Fibroblast of skin of back (primary cell): Measurements from ENCODE around the gene UBP1. TPM values are rescaled to one million over a fixed set of nuclear protein-coding genes. Genes with fewer than 3 reads are reported as not detected.
"Not testable (repeated sequence)": the region's sequence is repeated elsewhere in the genome, so short reads cannot be mapped to it uniquely, and the experiment has no call there.

ENCODE experiments used
- DNase-seq: peaks from one replicate; pipeline ENCODE4 v3.0.0-alpha.2; 2013
- polyA plus RNA-seq, 2 experiments: library from polyadenylated mRNA; unstranded; fragments of 120-200 nt; gene quantifications; one replicate each; pipeline ENCODE4 v1.2.1, GENCODE V29; 2013; ENCODE audit not compliant: insufficient read length in 2 of 2

Gene UBP1, protein sequence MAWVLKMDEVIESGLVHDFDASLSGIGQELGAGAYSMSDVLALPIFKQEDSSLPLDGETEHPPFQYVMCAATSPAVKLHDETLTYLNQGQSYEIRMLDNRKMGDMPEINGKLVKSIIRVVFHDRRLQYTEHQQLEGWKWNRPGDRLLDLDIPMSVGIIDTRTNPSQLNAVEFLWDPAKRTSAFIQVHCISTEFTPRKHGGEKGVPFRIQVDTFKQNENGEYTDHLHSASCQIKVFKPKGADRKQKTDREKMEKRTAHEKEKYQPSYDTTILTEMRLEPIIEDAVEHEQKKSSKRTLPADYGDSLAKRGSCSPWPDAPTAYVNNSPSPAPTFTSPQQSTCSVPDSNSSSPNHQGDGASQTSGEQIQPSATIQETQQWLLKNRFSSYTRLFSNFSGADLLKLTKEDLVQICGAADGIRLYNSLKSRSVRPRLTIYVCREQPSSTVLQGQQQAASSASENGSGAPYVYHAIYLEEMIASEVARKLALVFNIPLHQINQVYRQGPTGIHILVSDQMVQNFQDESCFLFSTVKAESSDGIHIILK
- polyA plus RNA-seq (2013, experiment 1 of 2; ENCODE audit: insufficient read length): 69.2 TPM
- 57.2 TPM for polyA plus RNA-seq (2013, experiment 2 of 2; ENCODE audit: insufficient read length)

DNA sequence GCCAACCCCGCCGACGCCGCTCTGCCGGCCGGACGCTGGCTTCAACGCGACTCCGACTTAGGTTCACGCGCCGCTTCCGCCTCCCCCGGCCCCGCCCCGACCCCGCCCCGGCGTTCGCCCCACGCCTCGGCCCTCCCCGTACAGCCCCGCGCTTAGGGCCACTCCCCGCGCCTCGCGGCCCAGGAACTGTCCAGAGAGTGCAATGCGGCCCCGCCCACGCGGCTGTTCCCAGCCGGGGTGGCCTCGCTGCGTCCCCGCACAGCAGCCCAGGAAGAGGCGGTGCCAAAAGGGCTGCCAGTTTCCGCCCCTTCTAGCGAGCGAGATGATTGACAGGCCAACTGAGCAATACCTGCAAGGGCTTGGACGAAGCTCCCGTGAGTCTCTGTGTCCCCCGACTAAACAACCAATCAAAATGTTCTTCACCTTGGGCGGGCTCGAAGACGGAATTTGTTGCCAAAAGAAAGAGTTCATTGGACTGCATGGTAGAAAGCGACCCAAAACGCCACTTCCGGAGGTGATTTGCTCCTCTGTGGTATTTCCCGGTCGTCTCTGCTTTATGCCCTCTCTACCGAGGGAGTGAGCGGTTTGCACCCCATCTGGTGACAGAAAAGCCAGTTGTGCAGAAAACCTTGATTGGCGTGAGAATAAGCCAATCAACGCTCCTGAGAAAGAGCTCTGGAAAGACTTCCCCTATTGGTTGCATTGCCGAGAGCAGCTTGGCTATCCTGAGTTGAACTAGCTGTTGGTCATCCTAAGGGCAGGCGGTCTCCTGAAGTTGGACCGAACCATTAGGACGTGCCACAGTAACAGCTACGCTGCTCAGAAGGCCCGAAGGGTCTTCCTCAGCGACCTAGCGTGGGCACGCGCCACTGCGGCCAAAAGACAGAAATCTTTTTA lies at the start of gene UBP1:
TSS of gene UBP1 (minus strand) at position 78 of the 897 bp plus-strand sequence. CDS start 557 bp downstream, outside the sequence.
- DNase-seq: peak; percentile 100

DNA sequence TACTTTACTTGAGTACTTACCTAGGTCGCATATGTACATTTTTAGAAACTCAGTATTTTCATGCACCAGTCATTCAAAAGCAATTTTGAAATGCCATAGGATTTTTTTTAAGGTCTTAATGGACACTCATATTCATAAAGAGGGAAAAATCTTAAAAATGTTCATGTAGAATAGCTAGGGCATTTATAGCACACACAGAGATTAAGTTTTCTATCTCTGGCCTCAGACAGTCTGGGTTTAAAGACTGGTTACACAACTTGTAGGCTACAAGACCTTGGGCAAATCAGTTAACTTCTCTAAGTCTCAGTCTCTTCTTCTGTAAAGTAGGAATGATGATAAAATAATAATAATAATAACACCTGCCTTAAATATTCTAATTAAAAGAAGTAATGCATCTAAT lies 48.5 kb upstream of the UBP1 start:
- DNase-seq: no peak

DNA sequence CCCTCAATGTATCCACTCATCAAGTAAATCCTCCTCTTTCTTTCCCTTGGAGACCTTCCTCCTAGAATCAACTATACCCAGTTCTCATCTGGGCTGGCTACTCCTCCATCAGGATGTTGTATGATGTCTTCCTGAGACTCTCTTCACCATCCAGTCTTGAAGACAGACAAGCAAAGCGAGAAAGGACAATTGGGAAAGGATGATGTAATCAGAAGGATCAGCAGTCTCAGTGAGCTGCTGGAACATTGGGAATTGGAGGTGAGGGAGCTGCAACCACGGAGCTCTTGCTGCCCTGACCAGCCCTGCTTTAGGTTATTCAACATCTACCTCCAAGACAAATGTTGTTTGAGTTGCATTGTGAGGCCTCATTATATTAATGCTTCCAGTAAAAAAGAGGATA lies 48.0 kb upstream of the UBP1 start:
- DNase-seq: no peak

DNA sequence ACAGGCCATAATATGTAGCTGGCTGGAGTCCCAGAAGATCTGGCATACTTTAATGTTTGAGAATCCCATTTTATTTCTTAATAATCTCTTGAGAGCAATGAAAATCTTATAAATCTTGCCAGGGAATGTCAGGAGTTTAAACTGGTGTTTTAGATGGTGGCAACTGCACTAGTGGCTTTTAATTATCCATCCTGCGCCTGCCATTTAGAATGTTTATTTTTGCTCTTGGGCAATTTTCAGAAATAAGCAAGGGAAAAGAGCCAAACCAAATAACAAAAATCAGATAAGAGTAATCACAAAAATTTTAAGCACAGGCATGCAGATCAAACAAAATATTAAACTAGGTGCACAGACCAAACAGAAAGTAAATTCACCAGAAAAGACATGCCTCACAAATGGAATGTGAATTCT lies 41.9 kb upstream of the UBP1 start:
- DNase-seq: no peak

DNA sequence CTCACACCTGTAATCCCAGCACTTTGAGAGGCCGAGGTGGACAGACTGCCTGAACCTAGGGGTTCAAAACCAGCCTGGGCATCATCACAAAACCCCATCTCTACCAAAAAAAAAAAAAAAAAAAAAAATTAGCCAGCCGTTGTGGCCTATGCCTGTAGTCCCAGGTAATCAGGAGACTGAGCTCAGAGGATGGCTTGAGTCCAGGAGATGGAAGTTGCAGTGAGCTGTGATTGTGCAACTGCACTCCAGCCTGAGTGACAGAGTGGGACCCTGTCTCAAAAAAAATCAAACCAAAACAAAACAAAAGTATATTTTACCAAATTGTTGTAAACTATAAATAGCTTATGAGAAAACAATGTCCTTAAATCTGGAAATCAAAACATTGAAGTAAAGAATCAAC lies 34.7 kb upstream of the UBP1 start:
- DNase-seq: no peak

DNA sequence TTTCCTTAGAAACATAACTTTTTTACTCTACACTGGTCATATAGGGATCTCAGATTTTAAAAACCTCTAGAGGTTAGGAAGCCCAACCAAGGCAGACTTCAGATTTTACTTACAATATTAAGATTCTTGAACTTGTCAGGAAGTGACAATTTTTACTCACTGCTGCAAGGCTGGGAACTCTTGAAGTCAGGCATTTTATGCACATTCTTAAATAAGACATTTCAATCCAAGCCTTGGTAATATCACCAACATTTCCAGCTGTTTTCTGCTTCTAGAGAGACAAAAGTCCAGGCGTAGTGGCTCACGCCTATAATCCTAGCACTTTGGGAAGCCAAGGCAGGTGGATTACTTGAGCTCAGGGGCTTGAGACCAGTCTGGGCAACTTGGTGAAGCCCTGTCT lies 33.6 kb upstream of the UBP1 start:
- DNase-seq: no peak

DNA sequence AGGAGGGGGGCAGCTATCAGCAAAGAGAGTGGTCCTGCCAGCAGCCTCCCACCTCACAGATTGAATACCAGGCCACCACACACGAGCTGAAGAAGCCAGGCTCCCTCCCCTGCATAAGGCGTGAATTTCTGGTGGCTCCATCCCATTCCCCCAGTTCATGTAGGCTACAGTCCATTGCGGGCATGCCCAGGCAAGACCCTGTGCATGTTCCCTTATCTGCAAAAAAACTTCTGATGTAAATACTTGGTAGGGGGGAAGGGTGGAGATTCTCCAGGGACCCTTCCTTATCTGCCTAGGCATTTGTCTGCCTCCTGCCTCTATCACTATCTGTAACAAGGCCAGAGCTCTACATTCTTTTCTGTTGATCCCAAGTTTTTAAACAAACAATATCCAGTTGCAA lies 27.6 kb upstream of the UBP1 start:
- peak; percentile 21 for DNase-seq

DNA sequence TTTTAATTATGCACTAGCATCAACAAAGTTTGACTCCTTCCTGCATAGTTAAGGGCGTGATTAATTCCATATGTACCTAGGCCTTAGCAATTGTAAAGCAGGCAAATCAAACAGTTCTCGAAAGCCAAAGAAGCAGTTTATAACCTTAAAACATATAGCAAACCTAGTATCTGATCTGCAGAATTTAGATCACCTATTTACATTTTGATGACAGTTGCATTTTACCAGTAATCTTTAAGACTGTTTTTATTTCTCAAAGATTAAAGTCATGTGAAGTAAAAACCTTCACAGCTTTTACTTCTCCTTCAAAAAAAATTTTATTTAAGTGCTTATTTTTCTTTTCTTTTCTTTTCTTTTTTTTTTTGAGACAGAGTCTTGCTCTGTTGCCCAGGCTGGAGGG lies 20.9 kb upstream of the UBP1 start:
- no peak for DNase-seq

DNA sequence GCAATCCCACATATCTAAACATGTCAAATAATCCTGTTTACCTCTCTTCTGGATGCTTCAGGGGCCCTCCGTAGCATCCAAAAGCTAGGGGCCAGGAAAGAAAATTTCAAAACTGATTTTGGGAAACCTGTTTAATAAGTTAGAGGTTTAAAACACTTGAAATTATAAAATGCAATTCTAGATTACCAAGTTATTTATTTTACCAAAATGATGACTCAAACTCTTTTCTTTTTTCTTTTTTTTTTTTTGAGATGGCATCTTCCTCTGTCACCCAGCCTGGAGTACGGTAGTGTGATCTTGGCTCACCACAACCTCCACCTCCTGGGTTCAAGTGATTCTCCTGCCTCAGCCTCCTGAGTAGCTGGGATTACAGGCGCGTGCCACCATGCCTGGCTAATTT lies 19.4 kb upstream of the UBP1 start:
- not testable (repeated sequence) for DNase-seq

DNA sequence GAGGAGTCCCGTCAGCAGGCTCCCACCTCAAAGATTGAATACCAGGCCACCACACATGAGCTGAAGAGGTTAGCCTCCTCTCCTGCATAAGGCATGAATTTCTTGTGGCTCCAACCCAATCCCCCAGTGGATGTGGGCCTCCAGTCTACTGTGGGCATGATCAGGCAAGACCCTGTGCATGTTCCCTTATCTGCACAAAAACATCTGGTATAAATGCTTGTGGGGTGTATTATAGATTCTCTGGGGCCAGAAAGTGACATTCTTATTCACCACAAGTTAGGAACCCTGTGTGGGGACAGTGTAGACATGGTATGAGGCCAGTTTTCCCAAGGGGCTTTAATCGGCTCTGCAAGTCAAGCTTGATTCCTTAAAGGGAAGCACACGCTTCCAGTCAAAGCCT lies 18.2 kb upstream of the UBP1 start:
- no peak for DNase-seq

DNA sequence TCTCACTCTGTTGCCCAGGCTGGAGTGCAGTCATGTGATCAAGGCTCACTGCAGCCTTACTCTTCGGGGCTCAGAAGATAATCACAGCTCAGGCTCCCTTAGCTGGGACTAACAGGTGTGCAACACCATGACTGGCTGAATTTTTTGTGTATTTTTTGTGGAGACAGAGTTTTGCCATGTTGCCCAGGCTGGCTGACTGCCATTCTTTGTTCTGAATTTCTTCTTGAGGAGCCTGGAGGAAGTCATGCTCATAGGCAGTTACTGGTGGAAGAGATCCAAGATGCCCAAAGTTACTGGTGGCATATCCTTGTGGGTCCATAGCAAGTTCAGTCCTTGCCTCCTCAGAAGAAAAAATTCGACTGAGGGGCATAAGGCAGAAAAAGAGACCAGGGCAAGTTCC lies 16.6 kb upstream of the UBP1 start:
- no peak for DNase-seq

DNA sequence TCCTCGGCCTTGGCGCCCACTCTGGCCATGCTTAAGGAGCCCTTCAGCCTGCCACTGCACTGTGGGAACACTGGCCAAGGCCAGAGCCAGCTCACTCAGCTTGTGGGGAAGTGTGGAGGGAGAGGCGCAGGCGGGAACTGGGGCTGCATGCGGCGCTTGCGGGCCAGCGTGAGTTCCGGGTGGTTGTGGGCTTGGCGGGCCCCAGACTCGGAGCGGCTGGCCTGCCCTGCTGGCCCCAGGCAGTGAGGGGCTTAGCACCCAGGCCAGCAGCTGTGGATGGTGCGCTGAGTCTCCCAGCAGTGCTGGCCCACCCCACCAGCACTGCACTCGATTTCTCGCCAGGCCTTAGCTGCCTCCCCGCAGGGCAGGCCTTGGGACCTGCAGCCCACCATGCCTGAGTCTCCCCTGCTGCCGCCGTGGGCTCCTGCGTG lies 13.1 kb upstream of the UBP1 start:
- DNase-seq: no peak

DNA sequence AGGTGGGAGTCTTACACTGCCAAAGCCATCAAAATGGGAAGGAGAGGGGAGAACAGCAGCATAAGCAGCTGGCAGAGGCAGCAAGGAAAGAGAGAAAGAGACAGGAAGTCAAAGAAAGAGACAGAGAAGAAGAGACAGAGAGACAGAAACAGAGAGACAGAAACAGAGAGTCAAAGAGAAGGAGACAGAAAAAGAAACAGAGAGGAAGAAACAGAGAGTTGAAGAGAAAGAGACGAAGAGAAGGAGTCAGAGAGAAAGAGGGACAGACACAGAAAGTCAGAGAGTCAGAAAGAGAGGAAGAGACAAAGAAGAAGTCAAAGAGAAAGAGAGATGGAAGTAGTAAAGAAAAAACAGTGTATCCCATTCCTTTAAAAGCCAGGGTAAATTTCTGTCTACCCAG lies 11.8 kb upstream of the UBP1 start:
- DNase-seq: not testable (repeated sequence)

DNA sequence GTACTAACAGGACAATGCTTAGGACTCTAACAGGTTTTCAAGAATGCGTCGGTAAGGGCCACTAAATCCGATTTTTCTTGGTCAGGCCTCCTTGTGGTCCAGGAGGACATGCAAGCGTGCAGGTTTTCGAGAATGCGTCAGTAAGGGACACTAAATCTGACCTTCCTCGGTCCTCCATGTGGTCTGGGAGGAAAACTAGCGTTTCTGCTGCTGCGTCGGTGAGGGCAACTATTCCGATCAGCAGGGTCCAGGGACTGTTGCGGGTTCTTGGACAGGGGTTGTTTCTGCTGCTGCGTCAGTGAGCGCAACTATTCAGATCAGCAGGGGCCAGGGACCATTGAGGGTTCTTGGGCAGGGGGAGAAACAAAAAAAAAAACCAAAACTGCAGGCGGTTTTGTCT lies 7.8 kb upstream of the UBP1 start:
- DNase-seq: no peak

DNA sequence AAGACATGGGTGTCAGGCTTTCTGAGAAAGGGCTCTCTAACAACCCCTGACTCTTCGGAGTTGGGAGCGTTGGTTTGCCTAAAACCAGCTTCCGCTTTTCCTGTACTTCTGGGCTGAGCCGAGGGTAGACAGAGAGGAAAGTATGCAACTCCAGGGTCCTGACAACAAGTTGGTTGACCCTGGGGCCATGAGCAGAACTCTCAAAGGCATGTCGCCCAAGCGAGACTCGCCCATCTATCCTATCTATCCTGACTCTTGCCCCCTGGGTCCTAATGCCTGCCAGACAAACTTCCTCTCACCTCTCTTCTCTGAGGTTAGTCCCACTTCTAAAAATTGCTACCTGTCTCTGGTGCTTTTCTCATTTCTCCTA lies 7.0 kb upstream of the UBP1 start:
- DNase-seq: not testable (repeated sequence)

DNA sequence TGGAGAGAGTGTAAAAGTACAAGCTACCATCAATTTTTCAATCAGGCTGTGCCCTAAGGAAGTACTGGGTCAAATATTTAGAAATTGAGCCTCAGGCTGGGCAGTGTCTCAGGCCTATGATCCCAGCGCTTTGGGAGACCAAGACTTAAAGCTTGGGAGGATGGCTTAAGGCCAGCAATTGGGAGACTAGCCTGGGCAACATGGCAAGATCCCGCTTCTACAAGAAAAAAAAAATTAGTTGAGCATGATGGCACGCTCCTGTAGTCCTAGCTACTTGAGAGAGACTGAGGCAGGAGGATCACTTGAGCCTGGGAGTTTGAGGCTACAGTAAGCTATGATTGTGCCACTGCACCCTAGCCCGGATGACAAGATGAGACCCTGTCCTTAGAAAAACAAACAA lies 2.0 kb upstream of the UBP1 start:
- no peak for DNase-seq

DNA sequence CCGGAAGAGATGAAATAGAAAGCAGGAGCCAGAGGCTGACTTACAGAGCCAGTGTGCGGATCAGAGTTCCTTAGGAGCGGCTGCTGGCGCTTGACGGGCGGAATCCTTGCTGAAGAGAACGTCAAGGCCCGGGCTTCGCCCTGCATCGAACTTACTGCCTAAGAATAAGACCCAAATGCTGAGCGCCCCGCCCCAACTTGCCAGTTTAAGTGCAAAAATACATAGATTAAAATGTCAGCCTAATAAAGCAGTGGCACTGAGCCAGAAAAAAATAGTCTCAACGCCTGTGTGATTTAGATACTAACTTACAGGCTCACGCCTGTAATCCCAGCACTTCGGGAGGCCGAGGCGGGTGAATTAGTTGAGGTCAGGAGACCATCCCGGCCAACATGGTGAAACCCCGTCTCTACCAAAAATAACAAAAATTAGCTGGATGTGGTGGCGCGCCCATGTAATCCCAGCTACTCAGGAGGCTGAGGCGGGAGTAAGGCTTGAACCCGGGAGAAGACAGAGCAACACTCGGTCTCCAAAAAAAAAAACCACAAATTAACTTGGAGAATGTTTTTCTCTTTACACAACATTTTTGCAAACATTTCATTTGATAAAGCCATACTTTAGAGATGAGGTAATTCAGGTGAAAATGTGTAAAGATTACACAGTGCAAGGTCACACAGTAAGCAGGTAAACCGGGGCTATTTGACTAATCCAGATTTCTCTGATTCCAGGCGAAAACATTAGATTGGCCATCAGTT lies 1.2 kb upstream of the UBP1 start:
- DNase-seq: no peak

DNA sequence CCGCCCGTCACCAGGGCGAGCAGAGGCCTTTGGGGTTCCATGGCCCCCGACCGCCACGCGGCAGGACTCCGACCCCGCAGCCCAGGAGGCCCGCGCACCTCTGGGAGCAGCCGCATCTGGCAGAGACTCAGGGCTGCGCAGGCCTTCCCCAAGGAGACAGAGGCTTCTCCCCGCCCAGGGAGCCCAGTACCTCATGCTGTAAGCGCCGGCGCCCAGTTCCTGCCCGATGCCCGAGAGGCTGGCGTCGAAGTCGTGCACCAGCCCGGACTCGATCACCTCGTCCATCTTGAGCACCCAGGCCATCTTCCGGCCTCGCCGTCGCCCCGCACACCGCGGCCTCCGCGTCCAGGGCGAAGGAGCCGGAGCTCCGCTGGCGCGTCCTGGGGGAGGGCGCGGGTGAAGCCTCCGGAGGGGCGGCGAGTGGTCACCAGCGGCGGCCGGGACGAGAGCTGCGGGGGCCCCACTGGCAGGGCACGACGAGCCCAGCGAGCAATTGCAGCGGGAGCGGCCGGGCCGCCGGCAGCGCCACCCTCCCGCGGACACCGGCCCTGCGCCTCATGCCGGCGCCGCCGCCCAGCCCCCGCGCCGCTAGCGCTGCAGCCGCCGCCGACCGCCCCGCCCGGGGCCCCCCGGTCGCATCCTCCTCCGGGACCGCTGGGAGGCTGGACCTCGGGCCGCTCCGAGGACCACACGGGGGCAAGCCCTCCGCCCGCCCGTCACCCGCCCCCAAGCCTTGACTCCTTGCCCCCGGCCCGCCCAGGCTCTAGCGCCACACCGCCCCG lies 468 bp downstream of the UBP1 start:
- peak; percentile 36 for DNase-seq

DNA sequence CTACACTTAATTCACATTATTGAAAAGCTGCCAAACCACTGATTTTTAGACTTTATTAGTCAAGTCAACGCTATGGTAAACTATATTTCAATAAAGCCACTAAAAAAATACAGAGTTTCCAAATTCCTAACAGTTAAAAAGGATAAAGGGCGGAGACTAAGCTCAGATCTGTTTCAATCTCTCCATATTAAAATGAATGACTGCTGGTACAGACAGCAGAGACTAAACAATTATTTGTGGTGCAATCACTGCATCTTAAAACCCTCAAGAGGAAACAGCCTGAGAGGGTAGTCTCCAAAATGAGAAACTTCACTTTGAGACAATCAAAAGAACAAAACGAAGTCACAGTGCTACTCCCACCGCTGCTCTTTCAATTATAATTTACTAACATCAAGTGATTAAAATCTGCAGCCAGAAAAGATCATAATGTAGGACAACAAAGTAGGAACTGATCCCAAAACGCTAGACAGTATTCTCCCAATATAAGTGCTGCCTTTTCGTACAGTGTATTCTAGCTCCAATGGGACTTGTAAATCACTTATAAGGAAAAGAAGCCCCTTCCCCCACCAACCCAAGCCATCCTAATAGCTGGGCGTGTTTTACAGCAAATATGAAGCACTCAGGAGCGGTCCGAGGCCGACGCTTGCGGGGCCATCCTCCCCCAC lies 1.2 kb downstream of the UBP1 start:
- peak; percentile 30 for DNase-seq

DNA sequence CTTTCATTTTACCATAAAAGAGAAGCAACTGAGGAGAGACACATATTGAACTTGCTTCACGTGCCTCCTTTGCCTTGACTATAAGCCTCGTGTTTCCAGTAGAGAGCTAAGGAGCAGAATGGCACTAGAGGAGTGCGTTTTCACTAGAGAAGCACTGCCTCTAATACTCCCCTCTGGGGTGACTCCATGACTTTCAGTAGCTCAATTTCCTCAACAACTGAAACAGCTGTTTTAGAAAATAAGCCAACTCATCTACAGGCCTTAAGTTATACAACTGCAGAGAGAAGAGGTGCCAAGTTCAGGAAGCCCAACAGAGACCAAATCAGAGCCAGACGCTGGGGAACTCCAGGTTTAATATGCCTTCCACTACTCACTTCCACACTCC lies 1.9 kb downstream of the UBP1 start:
- peak; percentile 27 for DNase-seq
